SW 1271 (cell line): ENCODE results near the gene PARD6A.

Experiments used
- DNase-seq, 2 experiments: peaks; one replicate each; lab custom pipeline; 2025; lab: John Stamatoyannopoulos, UW

The PARD6A gene

DNA sequence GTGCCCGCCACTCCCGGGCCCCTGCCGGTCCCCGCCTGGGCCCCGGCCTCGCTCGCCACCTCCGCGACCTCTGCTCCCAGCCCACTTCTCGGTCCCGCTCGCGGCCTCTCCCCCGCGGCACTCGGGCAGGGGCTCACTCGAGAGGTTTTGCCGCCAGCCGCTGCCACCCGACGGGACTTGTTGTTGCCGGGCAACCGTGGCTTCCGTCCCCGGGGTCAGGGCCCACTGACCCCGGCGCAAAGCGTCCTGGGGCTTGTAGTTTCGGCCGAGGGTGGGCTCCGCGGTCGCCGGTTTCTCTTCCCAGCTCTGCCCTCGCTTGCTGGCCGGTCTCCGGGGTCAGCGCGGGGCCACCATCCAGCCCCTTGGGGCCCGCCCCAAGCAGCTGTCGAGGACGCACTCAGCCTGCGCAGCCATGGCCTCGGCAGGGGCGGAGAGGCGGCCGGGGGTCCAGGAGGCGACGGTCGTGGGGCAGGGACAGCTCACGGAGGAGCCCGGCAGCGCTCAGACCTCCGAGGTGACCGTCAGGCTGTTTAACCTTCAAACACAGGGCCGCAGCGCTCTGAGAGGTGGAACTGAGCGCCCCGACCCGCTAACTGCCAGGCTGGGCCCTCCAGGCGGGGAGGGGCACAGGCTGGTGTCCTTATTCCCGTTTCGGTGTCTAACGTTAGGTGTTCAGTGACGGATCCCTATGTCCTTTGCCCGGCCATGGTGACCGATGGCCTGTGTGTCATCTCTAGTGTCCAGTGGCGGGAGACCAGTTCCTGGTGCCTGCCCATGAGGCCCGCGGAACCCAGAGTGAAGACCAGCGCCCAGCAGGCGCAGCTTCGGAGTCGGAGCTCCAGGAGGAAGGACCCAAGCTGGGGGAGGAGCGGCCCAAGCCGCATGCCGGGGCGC is 6.0 kb downstream of the PARD6A start, which contains the start of the genes C16orf86 and ENKD1:
Gene C16orf86, plus strand, starts transcription at position 256 of the 894 bp plus-strand sequence. Its CDS starts 157 bp downstream, at position 413.
Gene ENKD1, minus strand, starts transcription at position 192 of the 894 bp plus-strand sequence. CDS start 308 bp downstream, outside the sequence.
- DNase-seq, result peak; percentile 43 to 63

DNA sequence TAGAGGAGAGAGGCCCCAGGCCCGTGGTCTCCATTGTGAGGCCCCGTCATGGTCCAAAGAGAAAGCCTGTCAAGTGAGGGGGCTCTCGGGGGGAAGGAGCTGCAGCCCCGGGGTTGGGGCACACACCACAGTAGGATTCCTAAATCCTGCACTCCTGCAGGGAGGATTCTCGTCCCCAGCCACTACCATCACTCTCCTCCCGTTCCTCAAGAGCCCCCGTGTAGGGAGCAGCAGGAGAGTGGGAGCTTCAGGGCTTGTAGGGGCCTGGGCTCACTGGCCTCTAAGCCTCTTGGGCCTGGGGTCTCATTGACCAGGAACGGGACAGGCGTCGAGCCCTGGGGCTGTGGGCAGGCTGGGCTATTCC is 6.7 kb downstream of the PARD6A start:
- DNase-seq, result no peak

DNA sequence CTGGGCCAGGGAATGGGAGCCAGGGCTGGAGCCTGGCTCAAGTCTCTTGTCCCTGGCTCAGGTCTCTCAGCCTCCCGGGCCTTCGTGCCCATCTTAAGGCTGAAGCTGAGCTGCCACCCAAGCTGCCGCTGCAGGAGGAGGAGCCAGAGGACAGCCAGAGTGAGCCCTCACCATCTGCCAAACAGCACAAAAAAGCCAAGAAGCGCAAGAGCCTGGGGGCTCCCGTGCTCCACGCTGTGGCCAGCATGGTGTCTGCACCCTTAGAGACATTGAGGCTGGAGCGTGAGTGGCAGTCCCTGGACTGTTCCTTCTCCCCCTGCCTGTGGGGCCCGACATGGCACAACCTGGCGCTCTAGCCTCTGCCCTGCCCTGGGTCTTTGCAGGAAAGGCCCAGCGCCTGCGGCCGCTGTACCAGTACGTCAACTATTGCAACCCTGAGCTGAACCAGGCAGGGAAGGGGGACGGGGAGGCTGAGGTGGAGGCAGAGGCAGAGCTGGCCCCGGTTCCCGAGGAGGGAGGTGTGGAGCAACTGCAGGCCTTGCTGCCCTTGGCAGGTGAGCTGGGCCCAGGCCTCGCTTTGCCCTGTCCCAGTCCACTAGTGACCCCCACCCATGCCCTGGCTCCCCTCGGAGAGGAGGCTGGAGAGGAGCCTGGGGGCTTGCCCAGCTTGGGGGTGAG is 7.2 kb downstream of the PARD6A start:
- peak; percentile 61 to 79 for DNase-seq

DNA sequence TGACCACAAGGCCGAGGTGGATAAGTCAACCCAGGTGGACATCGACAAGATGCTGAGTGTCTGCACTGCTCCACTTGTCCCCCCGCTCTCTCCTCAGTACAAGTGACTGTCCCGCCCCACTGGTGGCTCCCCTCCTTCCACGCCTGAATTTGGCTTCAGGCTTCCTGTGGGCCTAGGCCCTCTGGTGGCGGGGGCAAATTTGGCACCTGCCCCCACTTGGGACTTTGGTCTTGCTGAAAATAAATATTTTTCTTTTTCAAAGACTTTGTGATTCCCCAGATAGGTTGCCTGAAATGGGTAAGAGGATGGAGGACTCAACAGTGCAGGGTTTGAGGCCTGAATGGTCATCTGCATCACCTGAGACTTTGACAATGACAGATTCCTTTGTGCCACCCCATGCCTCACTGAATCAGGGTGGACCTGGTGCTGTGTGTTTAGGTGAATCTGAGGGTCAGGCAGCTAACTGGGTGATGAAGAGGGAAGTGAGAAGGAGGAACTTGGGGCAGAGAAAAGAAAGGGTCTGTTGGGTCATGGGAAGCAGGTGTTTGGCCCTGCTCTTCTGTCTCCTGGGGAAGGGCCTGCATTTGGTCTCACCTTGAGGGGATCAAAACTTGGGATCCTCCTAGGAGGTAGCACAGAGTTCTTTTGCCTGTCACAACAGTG is 7.9 kb downstream of the PARD6A start:
- no peak for DNase-seq

DNA sequence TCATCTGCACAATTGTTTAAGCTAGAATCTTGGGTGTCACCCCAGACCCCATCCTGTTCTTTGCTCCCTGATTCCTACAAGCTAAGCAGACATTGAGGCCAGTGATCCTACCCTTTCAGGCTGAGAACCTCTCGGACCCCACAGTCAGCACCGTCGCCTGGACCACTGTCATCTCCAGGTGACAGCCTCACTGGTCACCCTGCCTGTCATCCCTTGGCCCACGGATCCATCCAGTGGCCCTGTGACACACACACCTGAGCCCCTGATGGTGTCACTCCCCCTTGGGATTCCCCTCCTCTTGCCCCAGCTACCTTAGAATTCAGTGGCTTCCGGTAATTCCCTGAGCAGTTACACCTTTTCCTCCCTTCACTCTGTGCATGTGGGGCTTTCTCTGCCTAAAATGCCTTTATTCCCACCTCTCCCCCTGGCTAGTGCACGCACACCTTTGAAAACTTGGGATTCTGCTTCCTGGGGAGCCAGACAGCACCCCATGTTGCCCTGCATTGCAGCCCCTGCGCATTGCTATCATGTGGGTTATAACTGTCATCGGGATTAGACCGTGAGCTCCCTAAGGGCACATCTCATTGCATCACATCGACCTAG is 8.8 kb downstream of the PARD6A start:
- no peak for DNase-seq

DNA sequence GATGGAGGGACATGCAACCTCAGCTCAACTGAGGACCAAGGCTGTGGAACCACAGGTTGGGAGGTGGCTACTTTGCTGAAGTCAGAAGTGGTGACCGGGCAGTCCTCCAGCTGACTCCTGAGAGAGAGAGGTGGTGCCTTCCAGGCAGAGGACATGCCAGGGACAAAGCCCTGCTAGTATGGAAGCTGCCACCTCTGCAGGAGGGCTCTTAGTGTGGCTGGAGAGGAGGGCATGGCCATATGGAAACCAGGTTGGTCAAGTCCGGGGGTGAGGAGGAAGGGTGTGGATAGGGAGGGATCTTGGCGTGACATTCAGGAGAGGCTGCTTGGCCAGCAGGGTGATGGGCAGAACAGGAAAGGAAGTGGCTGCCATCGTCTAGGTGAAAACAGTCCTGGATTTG is 11.5 kb downstream of the PARD6A start:
- DNase-seq, result no peak

DNA sequence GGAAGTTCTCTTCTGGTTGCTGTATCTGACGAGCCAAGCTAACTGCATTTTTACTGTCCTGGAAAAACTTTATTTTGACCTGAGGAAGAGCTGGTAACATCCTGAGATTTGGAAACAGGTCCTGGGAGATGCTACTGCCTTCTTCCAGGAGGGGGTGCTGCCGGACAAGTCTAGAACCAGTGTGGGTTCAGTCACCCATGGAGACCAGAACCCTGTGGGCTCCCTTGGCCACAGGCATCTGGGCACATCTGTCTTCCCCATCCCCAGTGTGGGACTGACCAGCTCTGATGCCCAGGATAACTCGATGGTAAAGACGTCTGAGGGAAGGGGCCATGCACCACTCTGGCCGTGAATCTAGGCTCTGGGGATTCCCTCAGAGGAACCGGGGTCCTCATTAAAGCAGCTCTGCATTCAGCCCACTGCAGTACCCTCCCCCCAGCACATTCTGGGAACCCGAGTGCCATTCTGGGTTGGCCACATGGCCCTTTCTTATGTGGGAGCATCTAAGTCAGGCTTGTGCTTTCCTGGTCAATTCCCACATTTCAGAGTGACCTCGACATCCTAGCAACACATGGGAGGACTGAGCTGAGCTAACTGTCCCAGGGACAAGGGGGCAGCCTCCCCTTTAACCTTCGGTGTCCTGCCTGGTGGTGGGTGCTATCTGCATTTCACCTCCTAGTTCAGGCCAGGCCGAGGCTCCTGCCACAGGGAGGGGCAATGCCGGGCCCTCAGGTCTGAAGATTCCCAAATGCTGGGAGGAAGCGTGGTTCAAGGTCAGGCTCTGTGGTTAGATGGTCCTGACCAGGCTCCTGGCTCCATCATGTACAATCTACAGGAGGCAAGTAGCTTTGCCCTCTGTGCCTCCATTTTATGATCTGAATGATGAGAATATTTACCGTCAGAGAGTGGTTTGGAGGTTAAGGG is 12.2 kb downstream of the PARD6A start:
- DNase-seq, result peak; percentile 31 to 40

DNA sequence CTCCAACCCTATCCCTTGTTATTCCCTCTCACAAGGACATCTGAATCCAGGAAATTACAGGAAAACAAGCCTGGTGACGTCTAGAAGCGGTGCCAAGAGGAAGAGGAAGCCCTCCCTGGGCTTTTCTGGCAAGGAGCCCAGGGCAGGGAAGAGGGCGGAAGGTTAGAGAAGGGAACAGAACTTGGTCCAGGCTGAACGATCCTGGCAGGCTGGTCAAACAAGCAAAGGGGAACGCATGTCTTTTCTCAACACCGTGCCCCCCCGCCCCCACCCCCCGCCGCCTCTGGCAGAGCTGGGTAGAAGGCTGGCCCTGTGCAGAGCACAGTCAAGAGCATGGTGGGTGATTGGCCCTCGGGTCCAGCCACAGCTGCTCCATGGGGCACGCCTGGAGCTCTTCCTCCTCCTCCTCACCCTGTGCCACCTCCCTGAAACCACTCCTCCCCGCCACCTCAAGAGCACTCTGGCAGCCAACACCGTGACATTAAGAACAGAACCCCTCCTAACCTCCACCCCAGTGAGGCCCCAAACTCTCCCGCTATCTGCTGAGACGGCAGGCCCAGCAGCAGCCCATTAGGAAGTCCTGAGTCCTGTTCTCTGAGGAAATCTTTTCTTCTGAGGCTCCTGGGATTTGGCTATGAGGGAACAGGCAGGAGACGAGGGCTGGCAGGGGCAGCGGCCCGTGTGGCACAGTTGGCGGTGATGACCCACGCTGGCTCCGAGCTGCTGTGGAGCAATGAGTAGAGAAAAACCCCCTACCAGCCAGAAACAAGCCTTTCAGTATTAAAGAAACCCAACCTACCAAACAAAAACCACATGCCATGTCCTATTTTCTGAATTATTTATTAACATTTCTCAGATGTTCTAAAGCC is 13.2 kb downstream of the PARD6A start:
- no peak for DNase-seq

DNA sequence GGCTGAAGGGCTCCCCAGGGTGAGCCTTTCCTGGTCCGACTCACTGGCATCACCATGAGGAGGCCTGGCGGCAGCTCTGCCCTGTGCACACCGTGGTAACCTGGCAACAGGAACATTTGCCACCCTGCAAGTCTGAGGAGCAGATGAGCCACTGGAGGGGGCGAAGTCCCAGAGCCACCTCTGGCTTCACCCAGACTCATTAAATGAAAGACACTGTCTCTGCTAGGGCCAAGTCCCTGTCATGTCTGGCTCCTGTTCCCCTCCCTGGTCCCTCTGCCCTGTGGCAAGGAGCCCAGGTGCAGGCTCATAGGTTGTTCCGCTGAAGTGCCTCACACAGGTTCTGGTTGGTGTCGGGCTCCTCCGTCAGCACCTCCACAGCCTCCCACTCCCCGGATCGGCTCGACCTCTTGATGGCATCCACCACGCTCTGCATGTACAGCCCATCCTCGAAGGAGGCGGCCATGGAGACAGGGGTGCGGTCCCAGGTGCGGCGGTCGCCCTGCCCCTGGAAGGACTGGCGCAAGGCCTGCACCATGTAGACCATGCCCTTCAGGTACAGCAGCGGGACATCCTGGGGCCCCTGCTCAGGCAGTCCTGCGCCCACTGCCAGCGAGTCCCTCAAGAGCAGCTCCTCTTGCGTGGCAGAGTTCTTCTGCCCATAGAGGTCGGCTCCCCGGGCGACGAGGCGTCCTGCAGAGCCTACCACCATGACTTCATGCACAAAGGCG is 14.3 kb downstream of the PARD6A start:
- DNase-seq, result no peak

DNA sequence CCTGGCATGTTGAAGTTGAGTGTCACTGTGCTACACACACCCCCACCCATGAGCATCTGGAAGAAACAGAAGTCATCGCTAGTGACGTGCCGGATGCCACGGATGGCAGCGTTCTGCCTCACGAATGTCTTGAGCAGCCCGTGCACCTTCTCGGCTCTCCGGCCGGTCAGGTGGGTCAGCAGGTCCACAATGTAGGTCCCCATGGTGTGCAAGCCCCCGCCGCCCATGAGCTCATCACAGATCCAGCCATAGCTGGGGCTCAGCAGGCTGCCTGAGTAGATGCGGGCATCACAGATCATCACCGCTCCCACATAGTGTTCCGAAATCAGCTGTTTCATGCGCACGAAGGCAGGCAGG is 14.8 kb downstream of the PARD6A start:
- DNase-seq, result no peak

DNA sequence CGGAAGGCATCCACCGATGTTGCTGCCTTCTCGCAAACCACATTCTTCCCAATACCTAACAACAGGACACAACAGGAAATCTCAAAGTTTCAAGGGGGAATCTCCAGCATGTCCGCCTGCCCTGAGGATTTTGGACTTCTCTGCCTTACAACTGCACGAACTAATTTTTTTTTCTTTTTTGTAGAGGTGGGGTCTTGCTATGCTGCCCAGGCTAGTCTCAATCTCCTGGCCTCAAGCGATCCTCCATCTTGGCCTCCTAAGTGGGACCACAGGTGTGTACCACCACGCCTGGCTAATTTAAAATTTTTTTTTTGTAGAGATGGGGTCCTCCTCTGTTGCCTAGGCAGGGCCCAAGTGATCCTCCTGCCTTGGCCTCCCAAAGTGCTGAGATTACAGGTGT is 15.2 kb downstream of the PARD6A start:
- no peak for DNase-seq

DNA sequence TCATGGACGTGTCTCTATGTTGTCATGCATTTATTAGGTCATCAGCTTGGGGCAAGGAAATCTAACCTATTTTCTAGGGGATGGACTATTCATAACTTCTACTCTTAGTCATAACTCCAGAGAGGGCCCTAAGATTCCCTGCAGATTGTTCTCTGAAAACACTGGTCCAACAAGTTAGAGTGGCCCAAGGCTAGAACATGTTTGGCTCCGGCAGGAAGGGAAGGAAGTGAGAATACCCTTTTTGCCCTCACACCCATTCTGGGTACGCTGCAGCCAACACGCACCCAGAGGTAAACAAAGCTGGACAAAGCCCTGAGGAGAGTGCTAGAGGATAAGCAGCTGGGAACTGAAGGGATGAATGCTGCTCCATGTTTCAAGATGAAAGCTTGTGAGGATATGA is 15.8 kb downstream of the PARD6A start:
- DNase-seq, result no peak

DNA sequence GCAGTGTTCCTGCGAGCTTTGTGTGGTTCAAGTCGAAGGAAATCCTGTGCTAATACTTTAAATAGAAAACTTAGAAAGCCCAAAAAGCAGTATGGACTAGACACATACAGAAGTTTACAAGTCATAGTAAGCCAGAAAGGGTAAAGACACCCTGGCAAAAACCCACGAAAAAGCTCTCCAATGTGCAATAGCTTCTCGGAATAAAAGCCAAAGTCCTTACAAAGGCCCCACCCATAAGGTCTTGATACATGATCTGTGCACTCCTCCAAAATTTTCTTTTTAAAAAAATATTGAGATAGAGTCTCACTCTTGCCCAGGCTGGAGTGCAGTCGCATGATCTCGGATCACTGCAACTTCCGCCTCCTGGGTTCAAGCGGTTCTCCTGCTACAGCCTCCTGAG is 16.2 kb downstream of the PARD6A start:
- DNase-seq, result no peak

DNA sequence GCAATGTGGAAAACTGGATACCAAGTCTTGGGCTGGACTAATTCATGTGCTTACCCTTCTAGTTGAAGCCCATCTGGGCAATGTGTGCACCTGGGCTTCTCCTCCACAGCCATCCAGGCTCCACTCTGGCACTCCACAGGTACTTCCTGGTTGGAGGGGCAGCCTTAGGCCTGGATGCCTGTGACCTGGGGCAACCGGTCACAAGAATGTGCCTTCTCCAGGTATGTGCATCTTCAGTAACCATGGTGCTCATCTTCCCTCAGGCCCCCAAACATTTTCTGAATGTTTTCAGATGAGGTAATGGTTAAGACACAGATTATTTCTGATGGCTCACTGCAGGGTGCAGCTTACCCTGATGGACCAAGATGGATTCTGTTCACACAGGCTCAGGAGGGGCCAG is 17.0 kb downstream of the PARD6A start:
- no peak for DNase-seq

DNA sequence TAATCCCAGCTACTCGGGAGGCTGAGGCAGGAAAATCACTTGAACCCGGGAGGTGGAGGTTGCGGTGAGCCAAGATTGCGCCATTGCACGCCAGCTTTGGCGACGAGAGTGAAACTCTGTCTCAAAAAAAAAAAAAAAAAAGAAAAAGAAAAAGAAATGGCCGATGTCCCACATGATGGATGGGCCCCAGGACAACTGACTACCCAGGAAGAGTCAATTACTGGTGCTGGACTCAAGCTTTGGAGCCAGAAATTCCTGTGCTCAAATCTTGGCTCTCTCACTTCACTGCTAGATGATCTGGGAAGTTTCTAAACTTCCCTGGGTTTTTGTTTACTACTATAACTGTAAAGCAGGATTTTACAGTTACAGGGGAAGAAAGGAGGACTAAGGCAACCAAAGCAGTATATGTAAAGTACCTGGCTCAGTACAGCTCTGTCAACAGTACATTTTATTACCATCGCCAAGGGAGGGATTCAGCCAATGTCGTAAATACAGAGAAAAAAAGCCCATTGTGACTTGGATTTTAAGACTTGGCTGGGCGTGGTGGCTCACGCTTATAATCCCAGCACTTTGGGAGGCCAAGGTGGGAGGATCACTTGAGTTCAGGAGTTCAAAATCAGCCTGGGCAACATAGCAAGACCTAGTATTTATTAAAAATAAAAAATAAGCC is 17.7 kb downstream of the PARD6A start:
- DNase-seq, result no peak

DNA sequence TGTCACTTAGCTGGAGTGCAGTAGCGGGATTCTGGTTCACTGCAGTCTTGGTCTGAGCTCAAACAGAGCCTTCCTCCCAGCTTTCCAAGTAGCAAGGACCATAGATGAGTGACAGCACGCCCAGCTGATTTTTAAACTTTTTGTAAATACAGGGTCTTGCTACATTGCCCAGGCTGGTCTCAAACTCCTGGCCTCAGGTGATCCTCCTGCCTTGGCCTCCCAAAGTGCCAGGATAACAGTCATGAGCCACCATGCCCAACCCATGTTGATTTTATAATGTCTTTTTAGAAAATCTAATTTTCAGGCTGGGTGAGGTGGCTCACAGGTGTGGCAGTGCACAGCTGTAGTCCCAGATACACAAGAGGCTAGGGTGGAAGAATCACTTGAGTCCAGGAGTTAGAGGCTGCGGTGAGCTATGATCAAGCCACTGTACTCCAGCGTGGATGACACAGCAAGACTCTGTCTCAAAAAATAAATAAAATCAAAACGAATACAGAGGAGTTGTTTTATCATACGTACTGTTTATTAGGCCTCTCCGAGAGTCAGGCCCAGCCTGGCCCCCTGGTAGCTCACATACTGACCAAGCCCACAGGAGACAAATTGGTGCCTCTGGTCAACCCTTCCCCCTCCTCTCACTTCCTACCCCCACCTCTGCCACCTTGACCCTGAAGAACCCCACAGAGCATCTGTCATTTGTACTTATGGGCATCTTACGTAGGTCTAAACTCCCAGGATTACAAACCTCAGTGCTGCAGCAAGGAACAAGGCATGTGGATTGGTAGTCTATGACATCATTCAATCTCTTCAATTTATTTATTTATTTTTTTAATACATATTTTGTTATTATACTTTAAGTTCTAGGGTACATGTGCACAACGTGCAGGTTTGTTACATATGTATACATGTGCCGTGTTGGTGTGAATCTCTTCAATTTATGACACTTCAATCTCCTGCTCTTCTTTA is 19.5 kb downstream of the PARD6A start:
- no peak for DNase-seq

DNA sequence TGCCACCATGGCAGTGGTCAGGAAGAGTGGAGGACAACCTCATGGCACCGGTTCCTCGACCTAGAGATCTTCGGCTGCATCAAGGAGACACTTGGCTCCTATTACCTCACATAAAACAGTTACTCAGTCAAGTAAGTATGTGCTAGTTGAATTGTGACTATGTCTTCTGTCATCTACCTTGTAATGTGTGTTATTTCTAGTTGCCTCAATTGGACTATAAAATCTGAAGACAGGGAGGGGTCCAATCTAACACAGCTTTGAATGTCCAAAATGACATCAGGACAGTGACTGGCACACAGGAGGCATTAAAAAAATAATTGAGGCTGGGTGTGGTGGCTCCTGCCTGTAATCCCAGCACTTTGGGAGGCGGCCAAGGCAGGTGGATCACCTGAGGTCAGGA is 23.0 kb downstream of the PARD6A start:
- DNase-seq, result no peak
